MCF 10A (cell line): ENCODE measurements around the gene ZMYND10. TPM values are rescaled to one million over a fixed set of nuclear protein-coding genes. Genes with fewer than 3 reads are reported as not detected.
A peak's percentile ranks its signal among the peaks of the same experiment; 100 is the strongest.

ENCODE experiments used
- BruUV-seq: library from RNA; stranded (reverse); fragments of 400-500 nt; replicated peaks from 2 replicates; lab custom pipeline; 2021; lab: Mats Ljungman, UMichigan
- CTCF ChIA-PET: fragments of 300-600 bp; sonication (Branson Sonifier 250); formaldehyde crosslinking; extraction: SDS; loops from one replicate; lab custom pipeline; 2021; ENCODE audit warnings: antibody characterized with exemption, inconsistent platforms; lab: Yijun Ruan, JAX
- POLR2A ChIA-PET: fragments of 300-600, 350-650 bp; sonication (Branson Sonifier 250); formaldehyde crosslinking; extraction: SDS; loops from one replicate; lab custom pipeline; 2020; ENCODE audit warnings: antibody characterized with exemption, inconsistent platforms; lab: Yijun Ruan, JAX
- DNase-seq: peaks from one replicate; pipeline ENCODE4 v3.0.0-alpha.2; 2018; ENCODE audit not compliant: unreplicated experiment
- H3K27ac Mint-ChIP-seq: one replicate; pipeline ENCODE4 v1.8.0; 2022; ENCODE audit warnings: mild to moderate bottlenecking, low read depth, mixed read lengths; ENCODE audit not compliant: unreplicated experiment
- H3K27me3 Mint-ChIP-seq: one replicate; pipeline ENCODE4 v1.8.0; 2022; ENCODE audit warnings: mixed read lengths; ENCODE audit not compliant: insufficient read depth, unreplicated experiment
- H3K36me3 Mint-ChIP-seq: one replicate; pipeline ENCODE4 v1.8.0; 2022; ENCODE audit warnings: mild to moderate bottlenecking, moderate library complexity, mixed read lengths; ENCODE audit not compliant: insufficient read depth, unreplicated experiment
- H3K4me1 Mint-ChIP-seq: one replicate; pipeline ENCODE4 v1.8.0; 2022; ENCODE audit warnings: mixed read lengths; ENCODE audit not compliant: insufficient read depth, unreplicated experiment
- H3K4me3 Mint-ChIP-seq: one replicate; pipeline ENCODE4 v1.8.0; 2022; ENCODE audit warnings: mild to moderate bottlenecking, moderate library complexity, mixed read lengths; ENCODE audit not compliant: unreplicated experiment
- H3K9me3 Mint-ChIP-seq: one replicate; pipeline ENCODE4 v1.8.0; 2022; ENCODE audit warnings: mixed read lengths; ENCODE audit not compliant: unreplicated experiment
- CTCF ChIP-seq: fragments of 200-600 bp; IDR thresholded peaks from one replicate; pipeline ENCODE4 v1.8.0; 2022; ENCODE audit warnings: antibody characterized with exemption, mild to moderate bottlenecking; ENCODE audit not compliant: unreplicated experiment
- intact Hi-C: fragments of 100-400 bp; cut with micrococcal nuclease; formaldehyde crosslinking; loops from 2 replicates; pipeline ENCODE4 v1.14.1; 2022
- total RNA-seq: library from RNA; stranded (reverse); gene quantifications from 2 replicates; pipeline ENCODE4 v1.2.3, GENCODE V29; 2022

Gene ZMYND10
- total RNA-seq, 1 experiment from 2014 or later = 0.68 TPM

DNA sequence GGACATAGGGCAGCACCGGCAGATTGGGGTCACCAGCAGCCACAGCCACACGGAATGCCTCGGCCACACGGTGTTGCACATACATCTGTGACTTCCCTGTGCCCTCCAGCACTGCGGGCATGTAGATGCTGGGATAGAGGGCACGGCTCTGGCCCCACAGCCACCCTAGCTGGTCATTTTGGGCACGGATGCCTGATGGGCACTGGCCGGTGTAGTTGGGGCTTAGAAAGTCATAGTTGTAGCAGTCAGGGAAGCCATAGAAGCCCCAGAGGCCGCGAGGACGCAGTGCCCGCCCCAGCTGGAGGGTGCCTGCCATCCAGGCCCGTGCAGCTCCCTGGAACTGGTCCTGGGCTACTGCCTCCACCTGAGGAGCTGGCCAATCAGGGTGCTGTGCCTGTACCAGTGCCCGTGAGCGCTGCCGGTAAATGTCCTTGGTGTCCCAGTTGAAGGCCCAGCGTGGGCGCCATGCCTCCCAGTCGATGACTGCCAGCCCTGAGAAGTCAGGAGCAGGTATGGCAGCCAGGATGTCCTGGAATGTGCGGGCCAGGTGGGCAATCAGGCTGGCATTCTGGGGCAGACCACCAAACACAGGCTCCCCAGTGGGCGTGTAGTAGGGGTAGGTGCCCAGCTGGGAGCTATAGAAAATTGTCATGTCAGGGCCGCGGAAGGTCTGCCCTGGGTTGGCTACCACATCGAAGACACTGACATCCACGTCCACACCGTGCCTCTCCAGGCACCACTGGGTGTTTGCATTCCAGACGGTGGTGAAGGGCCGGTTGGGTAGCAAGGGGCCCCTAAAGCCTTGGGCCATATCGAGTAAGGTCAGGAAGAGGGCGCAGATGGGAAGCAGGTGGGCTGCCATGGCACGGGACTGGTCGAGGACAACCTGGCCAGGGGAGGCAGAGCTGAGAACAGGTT is 43.2 kb downstream of the ZMYND10 start:
- Mint-ChIP-seq H3K4me1 (peaks cover 7% of the 10 kb centered on the region), H3K9me3 (no peaks in the 10 kb centered on the region), H3K27me3 (no peaks in the 10 kb centered on the region), H3K36me3 (no peaks in the 10 kb centered on the region), H3K4me3 (no peak overlapping the region), H3K27ac (no peak overlapping the region)
- TF ChIP-seq CTCF = no peak
- BruUV-seq = no TSS peak
- intact Hi-C loops = no loop called here
- ChIA-PET POLR2A (interaction anchor here (0.7 to 1.4 kb wide), 2 partner anchors 22 to 34 kb away, joined by 3 read pairs; no protein-coding TSS in a partner anchor), CTCF (interaction anchor here (0.5 to 1.9 kb wide), 4 partner anchors 19 to 110 kb away, joined by 3 to 12 read pairs (median 4); partner anchors contain the start of gene HYAL2)
- no peak for DNase-seq

DNA sequence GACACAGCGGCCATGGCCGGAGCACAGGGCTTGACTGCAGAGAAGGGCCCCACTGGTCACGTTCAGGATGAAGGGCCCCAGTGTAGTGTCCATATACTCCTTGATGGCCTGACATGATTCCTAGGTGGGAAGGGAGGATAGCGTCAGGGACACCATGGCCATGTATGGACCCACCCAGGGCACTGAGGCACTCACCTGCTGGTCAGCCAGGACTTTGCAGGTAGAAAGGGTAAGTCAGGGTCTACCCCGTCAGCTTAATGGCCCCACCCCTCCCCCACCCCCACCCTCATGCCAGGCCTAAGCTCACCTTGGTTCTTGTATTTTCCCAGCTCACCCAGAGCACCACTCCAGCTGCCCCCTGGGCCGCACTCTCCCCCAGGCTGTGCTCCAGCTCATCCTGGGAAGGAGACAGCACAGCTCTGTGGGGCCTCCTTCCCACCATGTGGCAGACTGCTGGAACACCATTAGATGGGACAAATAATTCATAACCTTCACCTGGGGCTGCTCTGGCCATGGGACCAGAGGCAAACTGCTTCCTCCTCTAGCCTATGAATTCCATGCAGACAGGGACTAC is 44.8 kb downstream of the ZMYND10 start:
- H3K36me3 Mint-ChIP-seq = no peaks in the 10 kb centered on the region
- DNase-seq = no peak
- no peaks in the 10 kb centered on the region for H3K9me3 Mint-ChIP-seq
- no TSS peak for BruUV-seq
- no peak for TF ChIP-seq CTCF
- peaks cover 7% of the 10 kb centered on the region for H3K4me1 Mint-ChIP-seq
- intact Hi-C loops = no loop called here
- CTCF ChIA-PET = interaction anchor here (0.7 to 1.5 kb wide), 3 partner anchors 23 to 56 kb away, joined by 3 to 6 read pairs (median 3); partner anchors contain the start of gene HYAL2
- H3K27me3 Mint-ChIP-seq = no peaks in the 10 kb centered on the region
- H3K4me3 Mint-ChIP-seq = peak overlapping the region; percentile 92
- peak overlapping the region; percentile 97 for H3K27ac Mint-ChIP-seq
- POLR2A ChIA-PET = interaction anchor here (1.4 to 3.3 kb wide), 4 partner anchors 9 to 33 kb away, joined by 3 to 24 read pairs (median 3); partner anchors contain the start of gene TUSC2

GRCh38 chr3:50299929-50300680 is 45.4 kb downstream of the ZMYND10 start:
- Mint-ChIP-seq H3K4me3 (peak overlapping the region; percentile 92), H3K27ac (peak overlapping the region; percentile 97), H3K4me1 (peaks cover 7% of the 10 kb centered on the region), H3K9me3 (no peaks in the 10 kb centered on the region), H3K36me3 (no peaks in the 10 kb centered on the region), H3K27me3 (no peaks in the 10 kb centered on the region)
- BruUV-seq = TSS peak; percentile 91
- no peak for TF ChIP-seq CTCF
- intact Hi-C loops = loop anchor here (1.0 kb wide), 1 partner anchor 21 kb away; no protein-coding TSS in a partner anchor
- ChIA-PET POLR2A (interaction anchor here (0.5 to 3.3 kb wide), 16 partner anchors 8 to 1199 kb away, joined by 3 to 30 read pairs (median 5); partner anchors contain the start of genes GNAI2 and TUSC2), CTCF (interaction anchor here (0.6 to 5.7 kb wide), 10 partner anchors 23 to 1084 kb away, joined by 3 to 30 read pairs (median 3); partner anchors contain the start of gene HYAL2)
- DNase-seq = no peak
